ENCODE results near the gene HYCC1.
"Not testable (repeated sequence)": the region's sequence is repeated elsewhere in the genome, so short reads cannot be mapped to it uniquely, and the experiment has no call there.

The HYCC1 gene

GRCh38 chr7:22983257-22983855 lies 30.6 kb downstream of the HYCC1 start:
- no peak for DNase-seq

- DNase-seq, result no peak
These were observed 33.5 kb downstream of the HYCC1 start for GRCh38 chr7:22980422-22980821.

GRCh38 chr7:22979861-22980260 lies 34.1 kb downstream of the HYCC1 start:
- no peak for DNase-seq

GRCh38 chr7:22979251-22979650 lies 34.7 kb downstream of the HYCC1 start:
- DNase-seq, result no peak

DNA sequence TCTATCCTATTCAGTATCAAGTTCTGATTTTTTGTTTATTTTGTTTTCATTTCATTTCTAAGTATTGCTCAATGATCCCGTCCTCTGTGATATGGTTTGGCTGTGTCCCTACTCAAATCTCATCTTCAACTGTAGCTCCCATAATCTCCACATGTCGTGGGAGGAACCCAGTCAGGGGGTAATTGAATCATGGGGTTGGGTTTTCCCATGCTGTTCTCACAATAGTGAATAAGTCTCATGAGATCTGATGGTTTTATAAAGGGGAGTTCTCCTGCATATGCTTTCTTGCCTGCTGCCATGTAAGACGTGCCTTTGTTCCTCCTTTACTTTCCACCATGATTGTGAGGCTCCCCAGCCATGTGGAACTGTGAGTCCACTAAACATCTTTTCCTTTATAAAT lies 39.3 kb downstream of the HYCC1 start:
- DNase-seq, result not testable (repeated sequence)

GRCh38 chr7:22972207-22972606 lies 41.7 kb downstream of the HYCC1 start:
- DNase-seq, result no peak

GRCh38 chr7:22969010-22969431 lies 44.9 kb downstream of the HYCC1 start:
- DNase-seq, result no peak

Measured in NCI-H2107 (cell line).